ENCODE data around the gene ZBTB43.
"Not testable (repeated sequence)": the region's sequence is repeated elsewhere in the genome, so short reads cannot be mapped to it uniquely, and the experiment has no call there.

Gene ZBTB43

GRCh38 chr9:126790561-126790960 is 14.3 kb upstream of the ZBTB43 start:
- no peak for DNase-seq (ENCODE audit: low read depth in 2 of 2)

GRCh38 chr9:126791406-126792230 is 13.2 kb upstream of the ZBTB43 start:
- DNase-seq (ENCODE audit: low read depth in 2 of 2): no peak

GRCh38 chr9:126793686-126794417 is 11.0 kb upstream of the ZBTB43 start:
- no peak for DNase-seq (ENCODE audit: low read depth in 2 of 2)

- no peak for DNase-seq (ENCODE audit: low read depth in 2 of 2)
These were observed 10.4 kb upstream of the ZBTB43 start for GRCh38 chr9:126794441-126794840.

GRCh38 chr9:126796758-126797157 is 8.1 kb upstream of the ZBTB43 start:
- no peak for DNase-seq (ENCODE audit: low read depth in 2 of 2)

- no peak for DNase-seq (ENCODE audit: low read depth in 2 of 2)
These were observed 6.9 kb upstream of the ZBTB43 start for GRCh38 chr9:126797903-126798302.

GRCh38 chr9:126799034-126799433 is 5.8 kb upstream of the ZBTB43 start:
- DNase-seq (ENCODE audit: low read depth in 2 of 2): no peak

- no peak for DNase-seq (ENCODE audit: low read depth in 2 of 2)
These were observed 2.4 kb upstream of the ZBTB43 start for GRCh38 chr9:126802318-126803059.

GRCh38 chr9:126804198-126804695 is 593 bp upstream of the ZBTB43 start:
- DNase-seq (ENCODE audit: low read depth in 2 of 2): no peak

- peak; percentile 64 to 69 for DNase-seq (ENCODE audit: low read depth in 2 of 2)
These were observed 868 bp downstream of the ZBTB43 start for GRCh38 chr9:126805554-126806262.

- DNase-seq (ENCODE audit: low read depth in 2 of 2): no peak
These were observed 1.5 kb downstream of the ZBTB43 start for GRCh38 chr9:126806336-126806735.

GRCh38 chr9:126809068-126809467 is 4.2 kb downstream of the ZBTB43 start:
- no peak for DNase-seq (ENCODE audit: low read depth in 2 of 2)

- not testable (repeated sequence) for DNase-seq (ENCODE audit: low read depth in 2 of 2)
These were observed 5.4 kb downstream of the ZBTB43 start for GRCh38 chr9:126810221-126810620.

GRCh38 chr9:126813072-126813471 is 8.2 kb downstream of the ZBTB43 start:
- no peak for DNase-seq (ENCODE audit: low read depth in 2 of 2)

GRCh38 chr9:126814091-126814490 is 9.3 kb downstream of the ZBTB43 start:
- no peak for DNase-seq (ENCODE audit: low read depth in 2 of 2)

- DNase-seq (ENCODE audit: low read depth in 2 of 2): not testable (repeated sequence)
These were observed 12.8 kb downstream of the ZBTB43 start for GRCh38 chr9:126817615-126818014.

GRCh38 chr9:126818482-126818881 is 13.6 kb downstream of the ZBTB43 start:
- DNase-seq (ENCODE audit: low read depth in 2 of 2): no peak

- DNase-seq (ENCODE audit: low read depth in 2 of 2): no peak
These were observed 14.6 kb downstream of the ZBTB43 start for GRCh38 chr9:126819482-126819881.

GRCh38 chr9:126822278-126822677 is 17.4 kb downstream of the ZBTB43 start:
- DNase-seq (ENCODE audit: low read depth in 2 of 2): no peak

GRCh38 chr9:126822873-126823272 is 18.0 kb downstream of the ZBTB43 start:
- no peak for DNase-seq (ENCODE audit: low read depth in 2 of 2)

GRCh38 chr9:126824052-126824451 is 19.2 kb downstream of the ZBTB43 start:
- DNase-seq (ENCODE audit: low read depth in 2 of 2): not testable (repeated sequence)

- DNase-seq (ENCODE audit: low read depth in 2 of 2): no peak
These were observed 22.4 kb downstream of the ZBTB43 start for GRCh38 chr9:126827227-126827626.

All from stimulated activated CD4-positive, alpha-beta T cell treated with anti-CD3 and anti-CD28 coated beads, Interleukin-12 subunit alpha, Interleukin-12 subunit beta, amount 100 ng/mL, for 24 hours (primary cell).